GM12872 (cell line): ENCODE results near the gene MEIOSIN.

Experiments used
- TF ChIP-seq, protein P1 (sequence below): IDR thresholded peaks from 3 replicates; pipeline ENCODE4 v1.5.1; 2011; ENCODE audit warnings: low read depth, mild to moderate bottlenecking, low read length, moderate library complexity; ENCODE audit not compliant: insufficient read depth

MEIOSIN gene

DNA sequence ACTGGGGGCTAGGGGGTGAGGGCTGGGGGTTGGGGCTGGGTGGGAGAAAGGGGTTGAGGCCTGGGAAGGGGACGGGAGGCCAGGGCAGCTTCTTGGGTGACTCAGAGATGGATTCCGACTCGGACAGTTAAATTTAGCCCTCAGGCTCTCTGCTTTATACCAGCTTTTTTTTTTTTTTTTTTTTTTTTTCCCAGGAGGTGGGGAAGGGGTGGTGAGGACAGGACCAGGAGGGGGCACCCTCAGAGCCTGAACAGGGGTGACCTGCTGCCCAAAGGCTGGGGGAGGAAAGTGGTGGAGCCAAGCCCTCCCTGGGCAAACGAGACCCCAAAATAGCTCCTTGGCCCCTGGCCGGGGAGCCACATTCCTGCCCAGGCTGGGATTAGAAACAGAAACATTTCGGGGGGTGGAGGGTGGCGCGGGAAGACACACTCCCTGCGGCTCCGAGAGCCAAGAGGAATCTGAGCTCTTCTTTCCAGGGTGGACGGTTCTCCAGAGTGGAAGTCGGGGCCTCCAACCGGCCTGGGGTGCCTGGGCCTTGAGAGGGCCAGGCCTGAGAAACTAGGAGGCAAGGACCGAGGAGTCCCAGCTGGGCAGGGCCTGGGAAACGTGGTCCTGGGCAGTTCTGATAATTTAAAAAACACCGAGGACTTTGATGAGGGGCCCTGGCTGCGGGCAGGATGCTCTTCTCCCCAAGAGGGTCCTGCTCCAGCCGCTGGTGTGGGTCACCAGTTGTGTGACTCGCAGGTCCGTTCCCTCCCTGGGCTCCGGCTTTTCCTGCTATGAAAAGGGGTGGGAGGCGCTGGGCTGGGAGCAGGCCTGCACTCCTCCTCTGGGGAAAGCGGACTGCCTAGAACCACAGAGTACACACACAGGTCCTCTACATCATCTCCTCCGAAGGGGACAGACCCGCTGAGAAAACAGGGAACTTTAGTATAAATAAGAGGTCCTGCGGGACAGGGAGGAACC is 49.9 kb downstream of the MEIOSIN start:
- TF ChIP-seq, protein P1, sequence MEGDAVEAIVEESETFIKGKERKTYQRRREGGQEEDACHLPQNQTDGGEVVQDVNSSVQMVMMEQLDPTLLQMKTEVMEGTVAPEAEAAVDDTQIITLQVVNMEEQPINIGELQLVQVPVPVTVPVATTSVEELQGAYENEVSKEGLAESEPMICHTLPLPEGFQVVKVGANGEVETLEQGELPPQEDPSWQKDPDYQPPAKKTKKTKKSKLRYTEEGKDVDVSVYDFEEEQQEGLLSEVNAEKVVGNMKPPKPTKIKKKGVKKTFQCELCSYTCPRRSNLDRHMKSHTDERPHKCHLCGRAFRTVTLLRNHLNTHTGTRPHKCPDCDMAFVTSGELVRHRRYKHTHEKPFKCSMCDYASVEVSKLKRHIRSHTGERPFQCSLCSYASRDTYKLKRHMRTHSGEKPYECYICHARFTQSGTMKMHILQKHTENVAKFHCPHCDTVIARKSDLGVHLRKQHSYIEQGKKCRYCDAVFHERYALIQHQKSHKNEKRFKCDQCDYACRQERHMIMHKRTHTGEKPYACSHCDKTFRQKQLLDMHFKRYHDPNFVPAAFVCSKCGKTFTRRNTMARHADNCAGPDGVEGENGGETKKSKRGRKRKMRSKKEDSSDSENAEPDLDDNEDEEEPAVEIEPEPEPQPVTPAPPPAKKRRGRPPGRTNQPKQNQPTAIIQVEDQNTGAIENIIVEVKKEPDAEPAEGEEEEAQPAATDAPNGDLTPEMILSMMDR: no peak

- TF ChIP-seq, protein P1: no peak
Measured at GRCh38 chr19:45784096-45784495, 50.9 kb downstream of the MEIOSIN start.

GRCh38 chr19:45785097-45785496 is 51.9 kb downstream of the MEIOSIN start:
- TF ChIP-seq, protein P1: no peak

GRCh38 chr19:45785781-45786532 is 52.7 kb downstream of the MEIOSIN start:
- TF ChIP-seq, protein P1: no peak

DNA sequence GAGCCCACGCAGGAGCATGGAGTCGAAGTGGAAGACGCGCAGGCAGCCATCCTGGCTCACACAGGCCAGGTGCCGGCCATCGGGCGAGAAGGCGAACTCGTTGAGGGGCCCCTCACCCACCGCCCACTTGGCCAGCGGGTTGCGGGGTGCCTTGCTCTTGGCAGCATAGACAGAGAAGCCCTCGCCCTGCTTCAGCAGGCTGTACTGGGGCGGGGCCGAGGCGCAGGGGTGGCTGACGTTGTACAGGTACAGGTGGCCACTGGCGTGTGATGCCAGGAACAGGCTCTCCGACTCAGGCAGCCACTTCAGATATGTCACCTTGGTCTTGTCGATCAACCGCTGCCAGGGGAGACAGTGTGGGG is 53.3 kb downstream of the MEIOSIN start:
- TF ChIP-seq, protein P1: no peak

GRCh38 chr19:45789035-45789786 is 56.0 kb downstream of the MEIOSIN start:
- TF ChIP-seq, protein P1: no peak

- TF ChIP-seq, protein P1: no peak
Measured at GRCh38 chr19:45790942-45791341, 57.7 kb downstream of the MEIOSIN start.
